ENCODE data around the gene SF3A2.
A peak's percentile ranks its signal among the peaks of the same experiment; 100 is the strongest.

The SF3A2 gene

DNA sequence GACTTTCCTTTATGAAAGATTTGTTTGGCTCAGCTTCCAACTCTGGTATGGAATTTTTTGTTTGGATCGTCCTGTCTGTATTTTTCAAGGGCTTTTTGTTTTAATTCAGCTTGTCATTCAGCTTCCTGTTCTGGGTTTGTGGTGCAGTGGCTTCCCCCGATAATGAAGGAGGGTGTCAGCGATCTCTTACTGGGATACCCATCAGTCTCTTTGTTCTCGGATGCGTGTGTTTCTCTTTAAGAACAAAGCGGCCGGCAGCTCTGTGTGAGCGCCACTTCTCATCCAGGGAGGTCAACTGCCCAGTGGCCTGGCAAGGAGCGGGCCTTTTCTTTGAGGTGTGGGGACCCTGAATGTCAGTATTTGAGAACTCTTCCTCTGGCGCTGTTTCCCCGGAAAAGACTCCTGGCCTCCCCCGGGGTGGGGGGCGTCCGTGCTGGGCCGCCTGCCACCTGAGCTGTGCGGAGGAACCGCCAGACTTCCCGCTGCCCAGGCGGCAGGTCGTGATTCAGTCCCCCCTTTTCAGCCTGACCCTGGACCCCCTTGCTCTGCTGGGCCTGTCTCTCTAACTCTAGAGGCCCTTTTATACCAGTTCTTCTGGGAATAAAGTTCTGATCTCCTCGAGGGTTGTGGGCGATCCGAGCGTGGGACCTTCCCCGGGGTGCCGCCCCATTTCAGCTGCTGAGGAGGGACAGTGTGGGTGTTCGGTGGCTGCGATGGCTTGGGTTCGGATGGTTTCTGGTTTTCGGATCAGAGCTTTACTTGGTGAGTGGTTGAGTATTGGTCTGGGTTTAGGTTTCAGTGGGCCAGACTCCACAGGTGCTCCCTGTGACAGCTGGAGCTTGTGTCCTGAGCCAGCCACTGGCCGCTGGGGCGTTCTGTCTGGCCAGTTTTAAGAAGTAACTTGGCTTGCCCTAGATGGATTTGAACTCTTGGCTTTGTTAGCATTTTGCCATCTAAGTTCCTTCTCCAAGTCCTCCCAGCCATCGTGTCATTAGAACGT is 3.4 kb downstream of the SF3A2 start:
- peaks cover 9 to 57% of the 10 kb centered on the region in 2 experiments for H3K36me3 ChIP-seq (ENCODE audit: control insufficient read depth in 2 of 2, insufficient read depth in 1 of 2, low read length in 2 of 2)
- no peak for TF ChIP-seq ZNF121 (tag by site-specific recombination; IDR thresholded peaks at IDR 0.05)
- peak; percentile 91 for TF ChIP-seq ZFHX2 (tag by site-specific recombination; conservative IDR thresholded peaks at IDR 0.05)
- peak; percentile 28; the same call in 1 of the 2 replicates for TF ChIP-seq ZIC2 (tag by site-specific recombination; IDR thresholded peaks at IDR 0.05)
- TF ChIP-seq, protein P1, sequence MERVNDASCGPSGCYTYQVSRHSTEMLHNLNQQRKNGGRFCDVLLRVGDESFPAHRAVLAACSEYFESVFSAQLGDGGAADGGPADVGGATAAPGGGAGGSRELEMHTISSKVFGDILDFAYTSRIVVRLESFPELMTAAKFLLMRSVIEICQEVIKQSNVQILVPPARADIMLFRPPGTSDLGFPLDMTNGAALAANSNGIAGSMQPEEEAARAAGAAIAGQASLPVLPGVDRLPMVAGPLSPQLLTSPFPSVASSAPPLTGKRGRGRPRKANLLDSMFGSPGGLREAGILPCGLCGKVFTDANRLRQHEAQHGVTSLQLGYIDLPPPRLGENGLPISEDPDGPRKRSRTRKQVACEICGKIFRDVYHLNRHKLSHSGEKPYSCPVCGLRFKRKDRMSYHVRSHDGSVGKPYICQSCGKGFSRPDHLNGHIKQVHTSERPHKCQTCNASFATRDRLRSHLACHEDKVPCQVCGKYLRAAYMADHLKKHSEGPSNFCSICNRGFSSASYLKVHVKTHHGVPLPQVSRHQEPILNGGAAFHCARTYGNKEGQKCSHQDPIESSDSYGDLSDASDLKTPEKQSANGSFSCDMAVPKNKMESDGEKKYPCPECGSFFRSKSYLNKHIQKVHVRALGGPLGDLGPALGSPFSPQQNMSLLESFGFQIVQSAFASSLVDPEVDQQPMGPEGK (tag by site-specific recombination; IDR thresholded peaks at IDR 0.05) = peak; percentile 48; the same call in 1 of the 2 replicates
- TF ChIP-seq ZNF600 (tag by site-specific recombination; IDR thresholded peaks at IDR 0.05) = peak; percentile 82
- TF ChIP-seq SCRT1 (tag by site-specific recombination; IDR thresholded peaks at IDR 0.05; ENCODE audit: borderline replicate concordance) = peak; percentile 94
- TF ChIP-seq EGR2 (tag by site-specific recombination; IDR thresholded peaks at IDR 0.05; ENCODE audit: low read depth) = peak; percentile 88
- TF ChIP-seq ZBTB20 (tag by site-specific recombination; IDR thresholded peaks at IDR 0.05) = no peak
- no peak for TF ChIP-seq ZNF138 (tag by site-specific recombination; IDR thresholded peaks at IDR 0.05; ENCODE audit: borderline replicate concordance)
- peak; percentile 96 for TF ChIP-seq SCRT2 (tag by site-specific recombination; IDR thresholded peaks at IDR 0.05)
- peak; percentile 8; the same call in 1 of the 2 replicates for TF ChIP-seq ZEB2 (tag by site-specific recombination; IDR thresholded peaks at IDR 0.05)
- H3K4me1 ChIP-seq (ENCODE audit: control insufficient read depth, insufficient read depth, low read length) = peaks cover 4% of the 10 kb centered on the region; the same call in 1 of the 2 replicates
- ChIA-PET POLR2A (interaction anchor here (0.9 to 2.5 kb wide), 4 partner anchors 9 to 22 kb away, joined by 3 to 14 read pairs (median 5); partner anchors contain the start of gene AMH), CTCF (interaction anchor here (0.9 to 4.5 kb wide), 3 partner anchors 21 to 32 kb away, joined by 3 to 29 read pairs (median 3); no protein-coding TSS in a partner anchor)
- peak overlapping the region; percentile 24 for H3K4me3 ChIP-seq (ENCODE audit: low read depth, low read length)
- H3K27ac ChIP-seq (ENCODE audit: extremely low read depth, low read depth, low read length) = peak overlapping the region; percentile 22; the same call in 1 of the 2 replicates
- H3K9me3 ChIP-seq (ENCODE audit: control insufficient read depth, insufficient read depth, low read depth, low read length) = no peaks in the 10 kb centered on the region

DNA sequence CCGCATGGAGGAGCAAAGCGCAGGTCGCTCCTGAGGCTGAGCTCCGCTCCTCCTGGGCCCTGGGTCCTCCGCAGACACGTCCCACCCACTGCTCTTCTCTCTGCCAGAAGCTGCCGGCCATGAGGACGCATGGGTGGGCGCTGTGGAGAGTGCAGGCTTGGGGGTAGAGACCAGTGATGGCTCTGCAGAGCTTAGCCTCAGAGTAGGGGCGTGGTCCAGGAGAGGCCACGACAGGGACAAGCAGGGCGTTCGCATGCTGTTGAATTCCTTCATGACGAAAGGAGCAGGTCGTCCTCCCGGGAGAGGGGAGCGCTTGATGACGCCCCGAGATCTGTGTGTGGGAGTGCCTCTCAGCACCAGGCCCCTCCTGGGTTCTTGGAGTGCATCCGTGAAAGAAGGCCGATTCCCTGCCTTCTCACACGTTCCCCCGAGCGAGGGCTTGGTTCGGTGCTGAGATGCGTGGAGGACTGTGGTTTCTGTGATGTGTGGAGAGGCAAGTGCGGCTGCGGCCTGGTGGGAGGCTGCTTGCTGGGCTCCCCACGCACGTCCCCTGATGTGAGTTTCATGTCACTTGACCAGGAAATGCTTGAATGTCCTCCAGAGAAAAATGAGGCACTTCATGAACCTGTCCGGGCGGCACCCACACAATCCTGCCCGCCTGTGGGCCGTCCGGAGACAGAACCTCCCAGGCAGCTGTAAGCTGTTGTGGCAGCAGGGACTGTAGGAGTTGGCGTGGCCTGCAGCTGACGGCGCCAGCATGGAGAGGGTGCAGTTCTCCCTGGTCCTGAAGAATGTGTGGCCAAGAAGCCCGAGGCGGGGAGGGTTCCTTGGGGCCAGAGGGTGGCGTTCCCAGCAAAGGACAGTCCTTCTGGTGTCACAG is 4.5 kb downstream of the SF3A2 start:
- ChIA-PET POLR2A (no interaction called here), CTCF (interaction anchor here (4.5 kb wide), 1 partner anchor 21 kb away, joined by 29 read pairs; no protein-coding TSS in a partner anchor)
- Histone ChIP-seq H3K4me1 (ENCODE audit: control insufficient read depth, insufficient read depth, low read length) (peaks cover 4% of the 10 kb centered on the region; the same call in 1 of the 2 replicates), H3K4me3 (ENCODE audit: low read depth, low read length) (no peak overlapping the region), H3K36me3 (ENCODE audit: control insufficient read depth in 2 of 2, insufficient read depth in 1 of 2, low read length in 2 of 2) (peaks cover 10 to 68% of the 10 kb centered on the region in 2 experiments), H3K27ac (ENCODE audit: extremely low read depth, low read depth, low read length) (0 out of 2 replicates have a peak overlapping the region, but pooled peaks have one; percentile 22), H3K9me3 (ENCODE audit: control insufficient read depth, insufficient read depth, low read depth, low read length) (no peaks in the 10 kb centered on the region)
- TF ChIP-seq KLF1 (tag by site-specific recombination; IDR thresholded peaks at IDR 0.05) = no peak; the same call in 1 of the 2 replicates
- peak; percentile 91 for TF ChIP-seq ZFHX2 (tag by site-specific recombination; conservative IDR thresholded peaks at IDR 0.05)
- peak; percentile 29; the same call in 1 of the 2 replicates for TF ChIP-seq SP2 (tag by site-specific recombination; IDR thresholded peaks at IDR 0.05)
- TF ChIP-seq ZNF354C (tag by site-specific recombination; IDR thresholded peaks at IDR 0.05; ENCODE audit: borderline replicate concordance, low read depth) = no peak
- peak; percentile 90 for TF ChIP-seq EGR2 (tag by site-specific recombination; IDR thresholded peaks at IDR 0.05; ENCODE audit: low read depth)
- TF ChIP-seq ZBTB20 (tag by site-specific recombination; IDR thresholded peaks at IDR 0.05) = peak; percentile 53
- TF ChIP-seq KLF9 (tag by site-specific recombination; IDR thresholded peaks at IDR 0.05; ENCODE audit: low read depth) = peak; percentile 50; the same call in 1 of the 2 replicates
- peak; percentile 26 for TF ChIP-seq ZIC2 (tag by site-specific recombination; IDR thresholded peaks at IDR 0.05)
- TF ChIP-seq ZEB2 (tag by site-specific recombination; IDR thresholded peaks at IDR 0.05) = 0 out of 2 replicates have a peak, but pooled peaks have one; percentile 4
- no peak for TF ChIP-seq ZBTB21 (tag by site-specific recombination; IDR thresholded peaks at IDR 0.05)
- TF ChIP-seq, protein P2, sequence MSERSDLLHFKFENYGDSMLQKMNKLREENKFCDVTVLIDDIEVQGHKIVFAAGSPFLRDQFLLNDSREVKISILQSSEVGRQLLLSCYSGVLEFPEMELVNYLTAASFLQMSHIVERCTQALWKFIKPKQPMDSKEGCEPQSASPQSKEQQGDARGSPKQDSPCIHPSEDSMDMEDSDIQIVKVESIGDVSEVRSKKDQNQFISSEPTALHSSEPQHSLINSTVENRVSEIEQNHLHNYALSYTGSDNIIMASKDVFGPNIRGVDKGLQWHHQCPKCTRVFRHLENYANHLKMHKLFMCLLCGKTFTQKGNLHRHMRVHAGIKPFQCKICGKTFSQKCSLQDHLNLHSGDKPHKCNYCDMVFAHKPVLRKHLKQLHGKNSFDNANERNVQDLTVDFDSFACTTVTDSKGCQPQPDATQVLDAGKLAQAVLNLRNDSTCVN (tag by site-specific recombination; optimal IDR thresholded peaks at IDR 0.05) = peak; percentile 16
- no peak for TF ChIP-seq OVOL3 (tag by site-specific recombination; IDR thresholded peaks at IDR 0.05)
- TF ChIP-seq, protein P3, sequence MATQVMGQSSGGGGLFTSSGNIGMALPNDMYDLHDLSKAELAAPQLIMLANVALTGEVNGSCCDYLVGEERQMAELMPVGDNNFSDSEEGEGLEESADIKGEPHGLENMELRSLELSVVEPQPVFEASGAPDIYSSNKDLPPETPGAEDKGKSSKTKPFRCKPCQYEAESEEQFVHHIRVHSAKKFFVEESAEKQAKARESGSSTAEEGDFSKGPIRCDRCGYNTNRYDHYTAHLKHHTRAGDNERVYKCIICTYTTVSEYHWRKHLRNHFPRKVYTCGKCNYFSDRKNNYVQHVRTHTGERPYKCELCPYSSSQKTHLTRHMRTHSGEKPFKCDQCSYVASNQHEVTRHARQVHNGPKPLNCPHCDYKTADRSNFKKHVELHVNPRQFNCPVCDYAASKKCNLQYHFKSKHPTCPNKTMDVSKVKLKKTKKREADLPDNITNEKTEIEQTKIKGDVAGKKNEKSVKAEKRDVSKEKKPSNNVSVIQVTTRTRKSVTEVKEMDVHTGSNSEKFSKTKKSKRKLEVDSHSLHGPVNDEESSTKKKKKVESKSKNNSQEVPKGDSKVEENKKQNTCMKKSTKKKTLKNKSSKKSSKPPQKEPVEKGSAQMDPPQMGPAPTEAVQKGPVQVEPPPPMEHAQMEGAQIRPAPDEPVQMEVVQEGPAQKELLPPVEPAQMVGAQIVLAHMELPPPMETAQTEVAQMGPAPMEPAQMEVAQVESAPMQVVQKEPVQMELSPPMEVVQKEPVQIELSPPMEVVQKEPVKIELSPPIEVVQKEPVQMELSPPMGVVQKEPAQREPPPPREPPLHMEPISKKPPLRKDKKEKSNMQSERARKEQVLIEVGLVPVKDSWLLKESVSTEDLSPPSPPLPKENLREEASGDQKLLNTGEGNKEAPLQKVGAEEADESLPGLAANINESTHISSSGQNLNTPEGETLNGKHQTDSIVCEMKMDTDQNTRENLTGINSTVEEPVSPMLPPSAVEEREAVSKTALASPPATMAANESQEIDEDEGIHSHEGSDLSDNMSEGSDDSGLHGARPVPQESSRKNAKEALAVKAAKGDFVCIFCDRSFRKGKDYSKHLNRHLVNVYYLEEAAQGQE (tag by site-specific recombination; IDR thresholded peaks at IDR 0.05) = peak; percentile 66
